Mesothelial cell of epicardium (in vitro differentiated cells): Measurements from ENCODE around the gene MARK2. TPM values are rescaled to one million over a fixed set of nuclear protein-coding genes. Genes with fewer than 3 reads are reported as not detected.

ENCODE experiments used
- DNase-seq, 2 experiments: peaks; one replicate each; pipeline ENCODE4 v3.0.0; 2021; ENCODE audit warnings: low spot score in 2 of 2; ENCODE audit not compliant: unreplicated experiment in 2 of 2
- H3K27ac Mint-ChIP-seq: 2 replicates; pipeline ENCODE4 v1.8.0; 2021; ENCODE audit warnings: mixed read lengths
- H3K27me3 Mint-ChIP-seq: 2 replicates; pipeline ENCODE4 v1.8.0; 2021; ENCODE audit warnings: low read depth, mixed read lengths
- H3K36me3 Mint-ChIP-seq: 2 replicates; pipeline ENCODE4 v1.8.0; 2021; ENCODE audit warnings: mixed read lengths
- H3K4me1 Mint-ChIP-seq: 2 replicates; pipeline ENCODE4 v1.8.0; 2021; ENCODE audit warnings: mixed read lengths
- H3K4me3 Mint-ChIP-seq: 2 replicates; pipeline ENCODE4 v1.8.0; 2021; ENCODE audit warnings: mild to moderate bottlenecking, moderate library complexity, mixed read lengths
- H3K9me3 Mint-ChIP-seq: 2 replicates; pipeline ENCODE4 v1.8.0; 2021; ENCODE audit warnings: mixed read lengths
- CTCF ChIP-seq: fragments of 200-600 bp; sonication (generic); IDR thresholded peaks from one replicate; pipeline ENCODE4 v1.5.0; 2021; ENCODE audit warnings: antibody characterized with exemption; ENCODE audit not compliant: unreplicated experiment
- total RNA-seq: library from RNA; stranded (reverse); gene quantifications from 3 replicates; pipeline ENCODE4 v1.2.1, GENCODE V29; 2021

Gene MARK2
- total RNA-seq, 1 donor from 2014 or later: 48.8 TPM

GRCh38 chr11:63818609-63819008 lies 20.3 kb upstream of the MARK2 start:
- no peak for TF ChIP-seq CTCF
- no peaks in the 10 kb centered on the region for H3K27me3 Mint-ChIP-seq
- peaks cover 34% of the 10 kb centered on the region for H3K36me3 Mint-ChIP-seq
- H3K27ac Mint-ChIP-seq: no peak overlapping the region
- H3K4me3 Mint-ChIP-seq: no peak overlapping the region
- peaks cover 14% of the 10 kb centered on the region for H3K4me1 Mint-ChIP-seq
- H3K9me3 Mint-ChIP-seq: no peaks in the 10 kb centered on the region
- DNase-seq: no peak

- H3K27ac Mint-ChIP-seq: no peak overlapping the region
- peaks cover 47% of the 10 kb centered on the region for H3K36me3 Mint-ChIP-seq
- H3K27me3 Mint-ChIP-seq: no peaks in the 10 kb centered on the region
- DNase-seq: no peak
- no peak overlapping the region for H3K4me3 Mint-ChIP-seq
- H3K9me3 Mint-ChIP-seq: no peaks in the 10 kb centered on the region
- TF ChIP-seq CTCF: no peak
- no peaks in the 10 kb centered on the region for H3K4me1 Mint-ChIP-seq
Measured at GRCh38 chr11:63821411-63821810, 17.5 kb upstream of the MARK2 start.

GRCh38 chr11:63826471-63827190 lies 12.3 kb upstream of the MARK2 start:
- Mint-ChIP-seq H3K4me1 (no peaks in the 10 kb centered on the region), H3K36me3 (peaks cover 31% of the 10 kb centered on the region), H3K27me3 (no peaks in the 10 kb centered on the region), H3K9me3 (no peaks in the 10 kb centered on the region), H3K4me3 (no peak overlapping the region), H3K27ac (no peak overlapping the region)
- TF ChIP-seq CTCF: no peak
- DNase-seq: no peak

- DNase-seq: no peak
- TF ChIP-seq CTCF: no peak
- Mint-ChIP-seq H3K27ac (no peak overlapping the region), H3K9me3 (no peaks in the 10 kb centered on the region), H3K36me3 (peaks cover 10% of the 10 kb centered on the region), H3K4me1 (no peaks in the 10 kb centered on the region), H3K27me3 (no peaks in the 10 kb centered on the region), H3K4me3 (no peak overlapping the region)
Measured at GRCh38 chr11:63829823-63830489, 9.0 kb upstream of the MARK2 start.

- Mint-ChIP-seq H3K9me3 (no peaks in the 10 kb centered on the region), H3K36me3 (peaks cover 3% of the 10 kb centered on the region), H3K27ac (no peak overlapping the region), H3K4me3 (no peak overlapping the region), H3K27me3 (no peaks in the 10 kb centered on the region), H3K4me1 (no peaks in the 10 kb centered on the region)
- DNase-seq: no peak
- no peak for TF ChIP-seq CTCF
Measured at GRCh38 chr11:63831326-63831725, 7.6 kb upstream of the MARK2 start.
